ENCODE data around the gene CNIH2.

DNA sequence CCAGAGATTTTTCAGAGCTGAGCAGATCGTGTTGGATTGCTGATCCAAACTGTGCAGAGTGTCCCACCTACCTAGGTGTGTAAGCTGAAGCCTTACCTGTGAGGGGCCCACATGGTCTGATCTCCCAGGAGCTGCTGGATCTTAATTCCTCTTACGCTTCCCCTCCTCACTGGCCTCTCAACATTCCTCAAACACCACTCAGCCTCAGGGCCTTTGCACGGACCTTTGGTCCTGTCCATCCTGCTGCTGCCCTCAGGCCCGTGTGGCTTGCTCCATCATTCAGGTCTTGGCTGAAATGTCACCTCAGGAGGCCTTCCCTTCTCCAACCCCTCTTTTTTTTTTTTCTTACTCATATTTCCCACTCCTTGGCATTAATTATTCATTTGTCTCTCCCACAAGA, 30.7 kb upstream of the CNIH2 start:
- no peak for TF ChIP-seq ZNF260 (CRISPR knock-in tag; IDR thresholded peaks at IDR 0.05; ENCODE audit: borderline replicate concordance, low read depth)
- no peak for TF ChIP-seq RXRA (CRISPR knock-in tag; IDR thresholded peaks at IDR 0.05)
- no peak for TF ChIP-seq ZNF558 (CRISPR knock-in tag; IDR thresholded peaks at IDR 0.05; ENCODE audit: borderline replicate concordance)
- no peak for TF ChIP-seq FOXA1 (IDR thresholded peaks at IDR 0.05)
- TF ChIP-seq FOXA1 (CRISPR knock-in tag; IDR thresholded peaks at IDR 0.05), result no peak
- no peak for TF ChIP-seq PRPF4 (IDR thresholded peaks at IDR 0.05; ENCODE audit: low read depth, low read length, poor library complexity, severe bottlenecking)
- TF ChIP-seq POLR2AphosphoS5 (IDR thresholded peaks at IDR 0.05; ENCODE audit: low read depth, low read length), result no peak
- no peak for TF ChIP-seq RAD21 (CRISPR knock-in tag; IDR thresholded peaks at IDR 0.05)
- TF ChIP-seq EZH2 (conservative IDR thresholded peaks at IDR 0.05; ENCODE audit: low read depth, low read length), result no peak
- TF ChIP-seq, protein P1, sequence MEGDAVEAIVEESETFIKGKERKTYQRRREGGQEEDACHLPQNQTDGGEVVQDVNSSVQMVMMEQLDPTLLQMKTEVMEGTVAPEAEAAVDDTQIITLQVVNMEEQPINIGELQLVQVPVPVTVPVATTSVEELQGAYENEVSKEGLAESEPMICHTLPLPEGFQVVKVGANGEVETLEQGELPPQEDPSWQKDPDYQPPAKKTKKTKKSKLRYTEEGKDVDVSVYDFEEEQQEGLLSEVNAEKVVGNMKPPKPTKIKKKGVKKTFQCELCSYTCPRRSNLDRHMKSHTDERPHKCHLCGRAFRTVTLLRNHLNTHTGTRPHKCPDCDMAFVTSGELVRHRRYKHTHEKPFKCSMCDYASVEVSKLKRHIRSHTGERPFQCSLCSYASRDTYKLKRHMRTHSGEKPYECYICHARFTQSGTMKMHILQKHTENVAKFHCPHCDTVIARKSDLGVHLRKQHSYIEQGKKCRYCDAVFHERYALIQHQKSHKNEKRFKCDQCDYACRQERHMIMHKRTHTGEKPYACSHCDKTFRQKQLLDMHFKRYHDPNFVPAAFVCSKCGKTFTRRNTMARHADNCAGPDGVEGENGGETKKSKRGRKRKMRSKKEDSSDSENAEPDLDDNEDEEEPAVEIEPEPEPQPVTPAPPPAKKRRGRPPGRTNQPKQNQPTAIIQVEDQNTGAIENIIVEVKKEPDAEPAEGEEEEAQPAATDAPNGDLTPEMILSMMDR (CRISPR knock-in tag; IDR thresholded peaks at IDR 0.05), result no peak
- no peak for TF ChIP-seq ZZZ3 (CRISPR knock-in tag; IDR thresholded peaks at IDR 0.05; ENCODE audit: borderline replicate concordance)
- TF ChIP-seq GTF2F1 (IDR thresholded peaks at IDR 0.05; ENCODE audit: low read length), result no peak
- TF ChIP-seq GABPA (IDR thresholded peaks at IDR 0.05; ENCODE audit: low read depth, low read length), result no peak
- no peak for TF ChIP-seq GABPA (CRISPR knock-in tag; IDR thresholded peaks at IDR 0.05; ENCODE audit: low read depth)
- no peak for TF ChIP-seq ZFX (CRISPR knock-in tag; IDR thresholded peaks at IDR 0.05; ENCODE audit: low read depth)
- no peak for TF ChIP-seq ZNF30 (CRISPR knock-in tag; IDR thresholded peaks at IDR 0.05)

Data from HepG2 (cell line).